K562 (cell line): Measurements from ENCODE around the gene SPTBN4. TPM values are rescaled to one million over a fixed set of nuclear protein-coding genes. Genes with fewer than 3 reads are reported as not detected.
A peak's percentile ranks its signal among the peaks of the same experiment; 100 is the strongest.

Experiments used
- ATAC-seq: fragments of 200-7000 bp; cut with Tn5 transposase; 3 replicates; pipeline ENCODE4 v1.9.1; 2020; ENCODE audit warnings: moderate library complexity
- BruUV-seq: library from RNA; stranded (reverse); fragments of 400-500 nt; replicated peaks from 2 replicates; lab custom pipeline; 2021; lab: Mats Ljungman, UMichigan
- CTCF ChIA-PET: fragments of 300-600 bp; formaldehyde crosslinking; extraction: SDS; loops from one replicate; lab custom pipeline; 2021; ENCODE audit warnings: low intra/inter-chr PET ratio; lab: Yijun Ruan, JAX
- POLR2A ChIA-PET: fragments of 300-600, 350-650 bp; sonication (Branson Sonifier 250); formaldehyde crosslinking; extraction: SDS; loops from one replicate; lab custom pipeline; 2021; ENCODE audit warnings: antibody characterized with exemption, inconsistent platforms; lab: Yijun Ruan, JAX
- DNase-seq, 4 experiments: peaks; one replicate each; pipeline versions ENCODE4 v3.0.0 to v3.0.0-alpha.2; 2011 to 2018; ENCODE audit warnings: low spot score in 3 of 4, mixed read lengths in 3 of 4; ENCODE audit errors: extremely low read depth in 1 of 4
- FAIRE-seq: peaks from 2 replicates; lab custom pipeline; 2011; peaks lifted over from hg19 to GRCh38; lab: Jason Lieb, UNC
- H2AFZ ChIP-seq: 2 replicates; pipeline ENCODE4 v1.6.0; 2011; ENCODE audit warnings: low read depth, low read length, control low read depth, inconsistent platforms
- H3K27ac ChIP-seq: fragments of 200-600 bp; 3 replicates; pipeline ENCODE4 v1.8.0; 2011; ENCODE audit warnings: low read depth, mild to moderate bottlenecking, control low read depth, inconsistent platforms, low read length, moderate library complexity, mixed read lengths; ENCODE audit errors: extremely low read depth
- H3K27me3 ChIP-seq, 2 experiments: fragments of 300-600 bp in 1 of 2; 2 replicates in 1 of 2; 3 replicates in 1 of 2; pipeline versions ENCODE4 v1.6.0 to v1.8.0; 2011; ENCODE audit warnings: inconsistent platforms in 2 of 2, low read length in 2 of 2, mild to moderate bottlenecking in 1 of 2, mixed read lengths in 1 of 2, moderate library complexity in 1 of 2; ENCODE audit not compliant: control insufficient read depth in 2 of 2, insufficient read depth in 2 of 2
- H3K36me3 ChIP-seq: fragments of 300-600 bp; 3 replicates; pipeline ENCODE4 v1.8.0; 2011; ENCODE audit warnings: mild to moderate bottlenecking, low read length, inconsistent platforms; ENCODE audit not compliant: control insufficient read depth, insufficient read depth
- H3K4me1 ChIP-seq, 2 experiments: fragments of 200-600 bp in 1 of 2; replicated peaks in 1 of 2; 2 replicates in 1 of 2; 3 replicates in 1 of 2; pipeline versions ENCODE4 v1.5.1 to v1.8.0; 2011; ENCODE audit warnings: inconsistent platforms in 2 of 2, low read length in 2 of 2, mild to moderate bottlenecking in 1 of 2, mixed read lengths in 1 of 2, moderate library complexity in 1 of 2; ENCODE audit not compliant: control insufficient read depth in 2 of 2, insufficient read depth in 2 of 2
- H3K4me2 ChIP-seq: 2 replicates; pipeline ENCODE4 v1.6.1; 2011; ENCODE audit warnings: low read length, control low read depth, inconsistent platforms, mixed read lengths; ENCODE audit not compliant: insufficient read depth
- H3K4me3 ChIP-seq: fragments of 200-600 bp; sonication (generic), shearing (Covaris generic); 2 replicates; pipeline ENCODE4 v1.5.1; 2016; ENCODE audit warnings: control low read depth, inconsistent platforms
- H3K79me2 ChIP-seq: fragments of 200-600 bp; 3 replicates; pipeline ENCODE4 v1.8.0; 2011; ENCODE audit warnings: low read length, inconsistent platforms; ENCODE audit not compliant: control insufficient read depth, insufficient read depth
- H3K9ac ChIP-seq, 2 experiments: 2 replicates each; pipeline versions ENCODE4 v1.6.0 to v1.6.1; 2011; ENCODE audit warnings: low read depth in 2 of 2, low read length in 2 of 2, control low read depth in 1 of 2, inconsistent platforms in 1 of 2, mild to moderate bottlenecking in 1 of 2, mixed read lengths in 1 of 2; ENCODE audit not compliant: insufficient read depth in 1 of 2
- H3K9me1 ChIP-seq: one replicate; pipeline ENCODE4 v1.6.0; 2011; ENCODE audit warnings: inconsistent platforms, mild to moderate bottlenecking, low read length, moderate library complexity; ENCODE audit not compliant: control insufficient read depth, insufficient read depth
- H3K9me3 ChIP-seq: replicated peaks from 2 replicates; pipeline ENCODE4 v1.5.1; 2011; ENCODE audit warnings: low read depth, low read length, inconsistent platforms; ENCODE audit not compliant: control insufficient read depth, insufficient read depth
- H4K20me1 ChIP-seq: replicated peaks from 2 replicates; pipeline ENCODE4 v1.6.1; 2011; ENCODE audit warnings: low read length, inconsistent platforms, mixed read lengths; ENCODE audit not compliant: control insufficient read depth, insufficient read depth
- BCL6 ChIP-seq: fragments of 250-450 bp; sonication (Bioruptor Pico); IDR thresholded peaks from 2 replicates; pipeline ENCODE4 v1.4.0; 2020
- MTA3 ChIP-seq: fragments of 450-650 bp; formaldehyde crosslinking; IDR thresholded peaks from 2 replicates; pipeline ENCODE4 v1.6.1; 2017; ENCODE audit warnings: mild to moderate bottlenecking, borderline replicate concordance
- NRF1 ChIP-seq, 2 experiments: fragments of 450-650 bp; IDR thresholded peaks in 1 of 2; conservative IDR thresholded peaks in 1 of 2; 2 replicates each; pipeline ENCODE4 v1.6.1; 2014; ENCODE audit warnings: mild to moderate bottlenecking in 2 of 2
- ZEB2 ChIP-seq: fragments of 450-650 bp; IDR thresholded peaks from 2 replicates; pipeline ENCODE4 v1.6.1; 2016
- WGBS: fragments of 100-300 bp; shearing (Covaris generic); methylation state at CpG from one replicate; pipeline ENCODE4 v1.1.6; 2016; ENCODE audit warnings: low coverage, mixed read lengths; ENCODE audit not compliant: insufficient coverage; ENCODE audit errors: missing lambda C conversion rate; 5-methylcytosine and 5-hydroxymethylcytosine counted together
- in situ Hi-C: fragments of 300-500 bp; cut with MboI; formaldehyde crosslinking; loops from 4 replicates; pipeline ENCODE4 v1.15.0; 2018; ENCODE audit warnings: inconsistent platforms, mixed read lengths
- intact Hi-C: fragments of 100-400 bp; cut with micrococcal nuclease; formaldehyde crosslinking; loops from 2 replicates; pipeline ENCODE4 v1.14.2; 2022
- polyA plus RNA-seq, 8 experiments: library from polyadenylated mRNA; depleted of rRNA in 4 of 8; stranded (reverse) in 5 of 8; unstranded in 3 of 8; fragments of >200 nt; fragmentation: Nextera tagmentation in 2 of 8; fragmentation: Illumina TruSeq in 1 of 8; extraction: Ambion mirVana in 2 of 8; extraction: Trizol in 1 of 8; gene quantifications; 2 replicates each; pipeline versions ENCODE4 v1.2.1 to v1.2.3, GENCODE V29; 2011 to 2014; ENCODE audit warnings: inconsistent platforms in 1 of 8, missing spikeins in 1 of 8
- total RNA-seq, 7 experiments: library from RNA; depleted of rRNA in 6 of 7; stranded (reverse); fragments of >200 nt in 6 of 7; fragmentation: Illumina TruSeq in 2 of 7; extraction: Trizol in 2 of 7; gene quantifications; 2 replicates each; pipeline versions ENCODE4 v1.2.1 to v1.2.3, GENCODE V29; 2011 to 2021; ENCODE audit warnings: low replicate concordance in 1 of 7
- TF ChIP-seq, protein P1 (sequence below): sonication (generic); formaldehyde crosslinking; IDR thresholded peaks from 2 replicates; pipeline ENCODE4 v1.8.0; 2022; ENCODE audit warnings: mild to moderate bottlenecking, missing genetic modification reagents
- TF ChIP-seq, protein P2 (sequence below), 2 experiments: fragments of 450-650 bp; formaldehyde crosslinking in 1 of 2; IDR thresholded peaks; 2 replicates each; pipeline versions ENCODE4 v1.4.0 to v1.6.1; 2014 to 2020; ENCODE audit warnings: mild to moderate bottlenecking in 2 of 2, borderline replicate concordance in 1 of 2, low read depth in 1 of 2
- TF ChIP-seq, protein P3 (sequence below): sonication (generic); IDR thresholded peaks from 2 replicates; pipeline ENCODE4 v1.6.1; 2016

SPTBN4 gene
- total and polyA plus RNA-seq, 9 of the 15 experiments (the other 6 are each of a cell fraction or from before 2014, with no cell fraction given), result 0.01 to 1.5 (median 0.86) TPM

DNA sequence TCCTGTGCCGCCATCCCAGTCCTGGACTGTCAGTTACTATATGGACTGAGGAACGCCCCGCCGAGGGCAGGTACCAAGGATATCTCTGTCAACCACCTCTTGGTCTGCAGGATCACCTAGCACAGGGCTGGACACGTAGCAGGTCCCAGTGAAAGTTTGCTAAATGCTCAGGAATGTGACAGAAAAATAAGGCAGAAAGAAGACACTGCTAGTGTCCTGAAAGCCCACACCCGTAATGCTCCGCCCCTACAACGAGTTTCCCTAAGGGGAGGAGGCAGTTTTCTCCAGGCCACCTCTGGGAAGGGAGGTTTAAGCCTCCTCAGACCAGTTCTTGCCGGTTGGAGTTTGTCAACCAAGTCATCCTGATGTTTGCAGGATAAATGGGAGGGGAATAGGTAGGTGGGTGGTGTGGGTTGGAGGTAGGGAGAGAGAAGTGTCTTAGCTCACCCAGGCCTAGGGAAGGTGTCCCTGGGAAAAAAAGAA lies 21.0 kb upstream of the SPTBN4 start:
- Histone ChIP-seq H3K4me1 (peaks cover 24 to 29% of the 10 kb centered on the region in 2 experiments), H3K36me3 (peaks cover 47% of the 10 kb centered on the region), H3K27me3 (no peaks in the 10 kb centered on the region), H3K9me1 (no peaks in the 10 kb centered on the region), H3K9ac (peak overlapping the region; percentile 70 to 77; a peak in 3 of 4 replicates), H3K4me3 (no peak overlapping the region), H2AFZ (peak overlapping the region; percentile 3; the same call in 1 of the 2 replicates), H3K79me2 (peaks cover 32% of the 10 kb centered on the region), H4K20me1 (peaks cover 21% of the 10 kb centered on the region), H3K4me2 (peak overlapping the region; percentile 70), H3K9me3 (no peaks in the 10 kb centered on the region), H3K27ac (peak overlapping the region; percentile 95)
- peak; percentile 54 for ATAC-seq
- WGBS, result 22% methylated on average over 9 of the region's 9 CpGs
- DNase-seq, result peak; percentile 57 to 91 (median 68)
- intact Hi-C loops, result no loop called here
- in situ Hi-C loops, result no loop called here
- no TSS peak for BruUV-seq
- CTCF ChIA-PET, result no interaction called here
- peak; percentile 93 for FAIRE-seq
- POLR2A ChIA-PET, result interaction anchor here (1.0 to 3.1 kb wide), 7 partner anchors 10 to 157 kb away, joined by 3 to 27 read pairs (median 5); partner anchors contain the start of gene BLVRB
- TF ChIP-seq MTA3 (no peak), BCL6 (no peak), ZEB2 (peak; percentile 75; the same call in 1 of the 2 replicates), NRF1 (conservative IDR thresholded peaks at IDR 0.05 in 1 of 2, IDR thresholded peaks at IDR 0.05 in 1 of 2) (peak; percentile 19 to 28; a peak in 1 of 4 replicates)
- TF ChIP-seq, protein P1, sequence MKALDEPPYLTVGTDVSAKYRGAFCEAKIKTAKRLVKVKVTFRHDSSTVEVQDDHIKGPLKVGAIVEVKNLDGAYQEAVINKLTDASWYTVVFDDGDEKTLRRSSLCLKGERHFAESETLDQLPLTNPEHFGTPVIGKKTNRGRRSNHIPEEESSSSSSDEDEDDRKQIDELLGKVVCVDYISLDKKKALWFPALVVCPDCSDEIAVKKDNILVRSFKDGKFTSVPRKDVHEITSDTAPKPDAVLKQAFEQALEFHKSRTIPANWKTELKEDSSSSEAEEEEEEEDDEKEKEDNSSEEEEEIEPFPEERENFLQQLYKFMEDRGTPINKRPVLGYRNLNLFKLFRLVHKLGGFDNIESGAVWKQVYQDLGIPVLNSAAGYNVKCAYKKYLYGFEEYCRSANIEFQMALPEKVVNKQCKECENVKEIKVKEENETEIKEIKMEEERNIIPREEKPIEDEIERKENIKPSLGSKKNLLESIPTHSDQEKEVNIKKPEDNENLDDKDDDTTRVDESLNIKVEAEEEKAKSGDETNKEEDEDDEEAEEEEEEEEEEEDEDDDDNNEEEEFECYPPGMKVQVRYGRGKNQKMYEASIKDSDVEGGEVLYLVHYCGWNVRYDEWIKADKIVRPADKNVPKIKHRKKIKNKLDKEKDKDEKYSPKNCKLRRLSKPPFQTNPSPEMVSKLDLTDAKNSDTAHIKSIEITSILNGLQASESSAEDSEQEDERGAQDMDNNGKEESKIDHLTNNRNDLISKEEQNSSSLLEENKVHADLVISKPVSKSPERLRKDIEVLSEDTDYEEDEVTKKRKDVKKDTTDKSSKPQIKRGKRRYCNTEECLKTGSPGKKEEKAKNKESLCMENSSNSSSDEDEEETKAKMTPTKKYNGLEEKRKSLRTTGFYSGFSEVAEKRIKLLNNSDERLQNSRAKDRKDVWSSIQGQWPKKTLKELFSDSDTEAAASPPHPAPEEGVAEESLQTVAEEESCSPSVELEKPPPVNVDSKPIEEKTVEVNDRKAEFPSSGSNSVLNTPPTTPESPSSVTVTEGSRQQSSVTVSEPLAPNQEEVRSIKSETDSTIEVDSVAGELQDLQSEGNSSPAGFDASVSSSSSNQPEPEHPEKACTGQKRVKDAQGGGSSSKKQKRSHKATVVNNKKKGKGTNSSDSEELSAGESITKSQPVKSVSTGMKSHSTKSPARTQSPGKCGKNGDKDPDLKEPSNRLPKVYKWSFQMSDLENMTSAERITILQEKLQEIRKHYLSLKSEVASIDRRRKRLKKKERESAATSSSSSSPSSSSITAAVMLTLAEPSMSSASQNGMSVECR (CRISPR knock-in tag), result 0 out of 2 replicates have a peak, but pooled peaks have one; percentile 28
- TF ChIP-seq, protein P2, sequence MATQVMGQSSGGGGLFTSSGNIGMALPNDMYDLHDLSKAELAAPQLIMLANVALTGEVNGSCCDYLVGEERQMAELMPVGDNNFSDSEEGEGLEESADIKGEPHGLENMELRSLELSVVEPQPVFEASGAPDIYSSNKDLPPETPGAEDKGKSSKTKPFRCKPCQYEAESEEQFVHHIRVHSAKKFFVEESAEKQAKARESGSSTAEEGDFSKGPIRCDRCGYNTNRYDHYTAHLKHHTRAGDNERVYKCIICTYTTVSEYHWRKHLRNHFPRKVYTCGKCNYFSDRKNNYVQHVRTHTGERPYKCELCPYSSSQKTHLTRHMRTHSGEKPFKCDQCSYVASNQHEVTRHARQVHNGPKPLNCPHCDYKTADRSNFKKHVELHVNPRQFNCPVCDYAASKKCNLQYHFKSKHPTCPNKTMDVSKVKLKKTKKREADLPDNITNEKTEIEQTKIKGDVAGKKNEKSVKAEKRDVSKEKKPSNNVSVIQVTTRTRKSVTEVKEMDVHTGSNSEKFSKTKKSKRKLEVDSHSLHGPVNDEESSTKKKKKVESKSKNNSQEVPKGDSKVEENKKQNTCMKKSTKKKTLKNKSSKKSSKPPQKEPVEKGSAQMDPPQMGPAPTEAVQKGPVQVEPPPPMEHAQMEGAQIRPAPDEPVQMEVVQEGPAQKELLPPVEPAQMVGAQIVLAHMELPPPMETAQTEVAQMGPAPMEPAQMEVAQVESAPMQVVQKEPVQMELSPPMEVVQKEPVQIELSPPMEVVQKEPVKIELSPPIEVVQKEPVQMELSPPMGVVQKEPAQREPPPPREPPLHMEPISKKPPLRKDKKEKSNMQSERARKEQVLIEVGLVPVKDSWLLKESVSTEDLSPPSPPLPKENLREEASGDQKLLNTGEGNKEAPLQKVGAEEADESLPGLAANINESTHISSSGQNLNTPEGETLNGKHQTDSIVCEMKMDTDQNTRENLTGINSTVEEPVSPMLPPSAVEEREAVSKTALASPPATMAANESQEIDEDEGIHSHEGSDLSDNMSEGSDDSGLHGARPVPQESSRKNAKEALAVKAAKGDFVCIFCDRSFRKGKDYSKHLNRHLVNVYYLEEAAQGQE (IDR thresholded peaks at IDR 0.05; ENCODE audit: borderline replicate concordance), result peak; percentile 100
- TF ChIP-seq, protein P2 (CRISPR knock-in tag; IDR thresholded peaks at IDR 0.05; ENCODE audit: low read depth), result no peak
- TF ChIP-seq, protein P3, sequence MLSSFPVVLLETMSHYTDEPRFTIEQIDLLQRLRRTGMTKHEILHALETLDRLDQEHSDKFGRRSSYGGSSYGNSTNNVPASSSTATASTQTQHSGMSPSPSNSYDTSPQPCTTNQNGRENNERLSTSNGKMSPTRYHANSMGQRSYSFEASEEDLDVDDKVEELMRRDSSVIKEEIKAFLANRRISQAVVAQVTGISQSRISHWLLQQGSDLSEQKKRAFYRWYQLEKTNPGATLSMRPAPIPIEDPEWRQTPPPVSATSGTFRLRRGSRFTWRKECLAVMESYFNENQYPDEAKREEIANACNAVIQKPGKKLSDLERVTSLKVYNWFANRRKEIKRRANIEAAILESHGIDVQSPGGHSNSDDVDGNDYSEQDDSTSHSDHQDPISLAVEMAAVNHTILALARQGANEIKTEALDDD, result peak; percentile 79
